ENCODE data around the gene KIF17.

The KIF17 gene

DNA sequence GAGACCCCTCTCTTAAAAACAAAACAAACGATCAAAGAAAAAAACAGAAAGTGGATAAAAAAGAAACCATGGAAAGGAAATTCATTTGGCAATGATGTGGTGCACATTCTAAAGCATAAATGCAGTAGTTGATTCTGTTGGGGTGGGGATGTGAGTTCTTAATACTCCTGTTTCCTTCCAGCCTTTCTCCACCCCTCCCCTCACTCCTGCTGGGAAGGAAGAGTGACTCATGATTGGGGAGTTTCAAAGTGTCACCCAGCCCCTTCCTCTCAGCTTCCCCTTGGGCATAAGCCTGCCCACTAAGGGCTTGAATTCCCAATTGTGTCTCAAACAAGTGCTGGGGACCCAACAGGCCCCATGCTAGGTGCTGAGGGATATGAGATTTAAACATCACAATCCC, 91.3 kb downstream of the KIF17 start:
- DNase-seq: no peak

DNA sequence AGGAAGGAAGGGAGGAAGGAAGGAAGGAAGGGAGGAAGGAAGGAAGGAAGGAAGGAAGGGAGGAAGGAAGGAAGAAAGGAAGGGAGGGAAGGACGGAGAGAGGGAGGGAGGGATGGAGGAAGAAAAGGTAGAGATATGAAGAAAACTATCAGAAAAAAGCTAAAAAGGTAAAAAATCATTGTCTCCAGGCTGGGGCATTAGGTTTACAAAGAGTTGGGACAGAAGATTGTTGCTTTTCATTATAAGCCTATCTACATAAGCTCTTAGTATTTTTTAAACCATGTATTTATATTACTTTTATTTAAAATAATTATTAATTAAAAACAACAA, 91.7 kb downstream of the KIF17 start:
- no peak for DNase-seq

DNA sequence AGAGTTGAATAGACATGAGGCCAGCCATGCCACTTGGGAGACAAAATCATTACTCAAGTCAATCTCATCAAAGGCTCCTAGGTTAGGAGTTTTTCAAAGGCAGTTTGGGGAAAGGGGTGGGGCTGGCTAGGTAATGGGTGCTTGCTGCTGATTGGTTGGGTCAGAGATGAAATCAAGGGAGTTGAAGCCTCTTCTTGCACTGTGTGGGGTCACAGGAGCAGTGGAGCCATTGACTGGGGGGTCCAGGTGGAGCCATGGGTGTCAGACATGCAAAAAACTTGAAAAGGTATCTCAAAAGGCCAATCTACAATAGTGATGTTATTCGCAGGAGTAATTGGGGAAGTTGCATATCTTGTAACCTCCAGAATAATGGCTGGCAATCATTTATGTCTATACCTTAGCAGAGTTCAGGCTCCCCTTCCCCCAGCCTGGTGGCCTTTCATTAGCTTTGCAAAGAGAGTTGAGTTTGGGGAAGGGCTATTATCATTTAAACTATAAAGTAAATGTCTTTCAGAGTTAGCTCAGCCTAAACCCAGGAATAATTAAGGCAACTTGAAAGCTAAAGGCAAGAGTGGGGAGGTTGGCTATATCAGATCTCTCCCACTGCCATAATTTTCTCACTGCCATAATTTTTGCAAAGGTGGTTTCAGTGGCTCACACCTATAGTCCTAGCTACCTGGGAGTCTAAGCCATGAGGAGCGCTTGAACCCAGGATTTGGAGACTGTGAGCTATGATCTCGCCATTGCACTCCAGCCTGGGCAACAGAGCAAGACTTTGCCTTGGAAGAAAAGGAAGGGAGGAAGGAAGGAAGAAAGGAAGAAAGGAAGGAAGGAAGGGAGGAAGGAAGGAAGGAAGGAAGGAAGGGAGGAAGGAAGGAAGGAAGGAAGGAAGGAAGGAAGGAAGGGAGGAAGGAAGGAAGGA, 92.4 kb downstream of the KIF17 start:
- no peak for DNase-seq

DNA sequence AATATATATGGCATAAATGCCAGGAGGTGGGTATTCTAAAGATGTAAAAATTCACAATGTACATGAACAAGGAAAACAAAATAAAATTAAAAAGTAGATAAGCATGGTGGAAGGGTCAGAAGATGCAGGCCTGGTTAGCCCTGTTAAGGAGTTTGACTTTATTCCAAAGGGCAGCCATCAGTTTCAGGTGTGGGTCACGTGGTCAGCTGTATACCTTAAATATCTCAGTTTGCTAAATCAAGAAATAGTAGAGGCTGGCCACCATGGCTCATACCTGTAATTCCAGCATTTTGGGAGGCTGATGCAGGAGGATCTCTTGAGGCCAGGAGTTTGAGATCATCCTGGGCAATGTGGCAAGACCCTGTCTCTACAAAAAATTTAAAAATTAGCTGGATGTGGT, 93.1 kb downstream of the KIF17 start:
- no peak for DNase-seq

DNA sequence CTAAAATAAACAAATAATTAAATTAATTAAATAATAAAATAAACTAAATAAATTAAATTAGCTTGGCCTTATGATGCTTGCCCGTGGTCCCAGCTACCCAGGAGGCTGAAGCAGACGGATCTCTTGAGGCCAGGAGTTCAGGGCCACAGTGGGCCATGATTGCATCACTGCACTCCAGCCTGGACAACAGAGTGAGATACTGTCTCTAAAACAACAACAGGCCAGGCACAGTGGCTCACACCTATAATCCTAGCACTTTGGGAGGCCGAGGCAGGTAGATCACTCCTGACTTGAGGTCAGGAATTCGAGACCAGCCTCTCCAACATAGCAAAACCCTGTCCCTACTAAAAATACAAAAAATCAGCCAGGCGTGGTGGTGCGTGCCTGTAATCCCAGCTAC, 96.8 kb downstream of the KIF17 start:
- no peak for DNase-seq

GRCh38 chr1:20619999-20620398, 97.8 kb downstream of the KIF17 start:
- DNase-seq: no peak

DNA sequence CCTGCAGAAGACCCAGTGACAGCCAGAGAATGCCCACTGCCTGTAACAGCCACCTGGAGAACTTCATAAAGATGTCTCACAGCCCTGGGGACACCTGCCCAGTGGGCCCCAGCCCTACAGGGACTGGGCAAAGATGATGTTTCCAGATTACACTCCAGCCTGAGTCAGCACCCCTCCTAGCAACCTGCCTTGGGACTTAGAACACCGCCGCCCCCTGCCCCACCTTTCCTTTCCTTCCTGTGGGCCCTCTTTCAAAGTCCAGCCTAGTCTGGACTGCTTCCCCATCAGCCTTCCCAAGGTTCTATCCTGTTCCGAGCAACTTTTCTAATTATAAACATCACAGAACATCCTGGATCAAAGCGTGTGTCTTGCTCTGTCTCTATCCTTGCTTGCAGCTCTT, 99.3 kb downstream of the KIF17 start:
- no peak for DNase-seq

- DNase-seq: no peak
Measured at GRCh38 chr1:20616847-20617487, 100.8 kb downstream of the KIF17 start.

- no peak for DNase-seq
Measured at GRCh38 chr1:20615946-20616846, 101.6 kb downstream of the KIF17 start.

GRCh38 chr1:20614131-20614579, 103.7 kb downstream of the KIF17 start:
- DNase-seq: no peak
